ENCODE data around the gene DRAP1. TPM values are rescaled to one million over a fixed set of nuclear protein-coding genes. Genes with fewer than 3 reads are reported as not detected.
A peak's percentile ranks its signal among the peaks of the same experiment; 100 is the strongest.

Gene DRAP1
- total RNA-seq, 1 experiment from 2014 or later = 114 TPM

DNA sequence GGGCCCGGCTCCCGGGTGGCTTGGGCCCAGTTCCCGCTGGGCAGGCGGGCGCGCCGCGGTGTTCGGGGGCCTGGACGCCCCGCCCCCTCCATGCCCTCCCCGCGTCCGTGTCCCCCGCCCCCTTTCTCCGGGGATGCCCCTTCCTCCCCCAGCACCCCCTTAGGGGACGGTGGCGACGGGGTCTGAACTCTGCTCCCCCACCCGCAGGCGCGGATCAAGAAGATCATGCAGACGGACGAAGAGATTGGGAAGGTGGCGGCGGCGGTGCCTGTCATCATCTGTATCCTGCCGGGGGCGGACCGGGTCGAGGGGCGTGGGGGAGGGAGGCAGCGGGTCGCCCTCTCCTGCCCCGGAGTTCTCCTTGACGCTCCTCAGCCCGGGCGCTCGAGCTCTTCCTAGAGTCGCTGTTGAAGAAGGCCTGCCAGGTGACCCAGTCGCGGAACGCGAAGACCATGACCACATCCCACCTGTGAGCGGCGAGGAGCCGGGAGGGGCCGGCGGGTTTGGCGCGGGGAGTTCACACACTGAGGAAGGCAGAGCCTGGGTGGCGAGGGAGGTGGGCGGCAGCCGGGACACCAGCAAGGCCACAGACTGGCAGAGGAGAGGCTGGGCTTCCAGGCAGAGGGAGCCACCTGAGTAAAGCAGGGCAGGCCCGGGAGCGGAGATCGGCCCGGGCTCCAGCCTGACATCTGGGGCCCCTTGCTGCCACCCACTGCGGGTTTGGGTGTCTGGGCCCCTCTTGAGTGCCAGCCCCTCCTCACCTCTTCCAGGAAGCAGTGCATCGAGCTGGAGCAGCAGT, 546 bp downstream of the DRAP1 start:
- CTCF ChIA-PET = interaction anchor here (1.0 to 1.5 kb wide), 2 partner anchors 12 to 35 kb away, joined by 3 to 4 read pairs; no protein-coding TSS in a partner anchor
- peaks cover 3% of the 10 kb centered on the region; the same call in 1 of the 2 replicates for H3K27me3 Mint-ChIP-seq (ENCODE audit: low read depth)
- DNase-seq (ENCODE audit: low spot score) (peak; percentile 48), ATAC-seq (peak; percentile 5)
- H3K9me3 Mint-ChIP-seq = no peaks in the 10 kb centered on the region
- H3K36me3 Mint-ChIP-seq = peaks cover 12% of the 10 kb centered on the region
- peaks cover 16% of the 10 kb centered on the region for H3K4me1 Mint-ChIP-seq
- POLR2A ChIA-PET = no interaction called here
- no peak overlapping the region; the same call in 1 of the 2 replicates for H3K27ac Mint-ChIP-seq
- TF ChIP-seq, protein P1, sequence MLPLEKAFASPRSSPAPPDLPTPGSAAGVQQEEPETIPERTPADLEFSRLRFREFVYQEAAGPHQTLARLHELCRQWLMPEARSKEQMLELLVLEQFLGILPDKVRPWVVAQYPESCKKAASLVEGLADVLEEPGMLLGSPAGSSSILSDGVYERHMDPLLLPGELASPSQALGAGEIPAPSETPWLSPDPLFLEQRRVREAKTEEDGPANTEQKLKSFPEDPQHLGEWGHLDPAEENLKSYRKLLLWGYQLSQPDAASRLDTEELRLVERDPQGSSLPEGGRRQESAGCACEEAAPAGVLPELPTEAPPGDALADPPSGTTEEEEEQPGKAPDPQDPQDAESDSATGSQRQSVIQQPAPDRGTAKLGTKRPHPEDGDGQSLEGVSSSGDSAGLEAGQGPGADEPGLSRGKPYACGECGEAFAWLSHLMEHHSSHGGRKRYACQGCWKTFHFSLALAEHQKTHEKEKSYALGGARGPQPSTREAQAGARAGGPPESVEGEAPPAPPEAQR (CRISPR knock-in tag; IDR thresholded peaks at IDR 0.05) = no peak
- TF ChIP-seq, protein P2, sequence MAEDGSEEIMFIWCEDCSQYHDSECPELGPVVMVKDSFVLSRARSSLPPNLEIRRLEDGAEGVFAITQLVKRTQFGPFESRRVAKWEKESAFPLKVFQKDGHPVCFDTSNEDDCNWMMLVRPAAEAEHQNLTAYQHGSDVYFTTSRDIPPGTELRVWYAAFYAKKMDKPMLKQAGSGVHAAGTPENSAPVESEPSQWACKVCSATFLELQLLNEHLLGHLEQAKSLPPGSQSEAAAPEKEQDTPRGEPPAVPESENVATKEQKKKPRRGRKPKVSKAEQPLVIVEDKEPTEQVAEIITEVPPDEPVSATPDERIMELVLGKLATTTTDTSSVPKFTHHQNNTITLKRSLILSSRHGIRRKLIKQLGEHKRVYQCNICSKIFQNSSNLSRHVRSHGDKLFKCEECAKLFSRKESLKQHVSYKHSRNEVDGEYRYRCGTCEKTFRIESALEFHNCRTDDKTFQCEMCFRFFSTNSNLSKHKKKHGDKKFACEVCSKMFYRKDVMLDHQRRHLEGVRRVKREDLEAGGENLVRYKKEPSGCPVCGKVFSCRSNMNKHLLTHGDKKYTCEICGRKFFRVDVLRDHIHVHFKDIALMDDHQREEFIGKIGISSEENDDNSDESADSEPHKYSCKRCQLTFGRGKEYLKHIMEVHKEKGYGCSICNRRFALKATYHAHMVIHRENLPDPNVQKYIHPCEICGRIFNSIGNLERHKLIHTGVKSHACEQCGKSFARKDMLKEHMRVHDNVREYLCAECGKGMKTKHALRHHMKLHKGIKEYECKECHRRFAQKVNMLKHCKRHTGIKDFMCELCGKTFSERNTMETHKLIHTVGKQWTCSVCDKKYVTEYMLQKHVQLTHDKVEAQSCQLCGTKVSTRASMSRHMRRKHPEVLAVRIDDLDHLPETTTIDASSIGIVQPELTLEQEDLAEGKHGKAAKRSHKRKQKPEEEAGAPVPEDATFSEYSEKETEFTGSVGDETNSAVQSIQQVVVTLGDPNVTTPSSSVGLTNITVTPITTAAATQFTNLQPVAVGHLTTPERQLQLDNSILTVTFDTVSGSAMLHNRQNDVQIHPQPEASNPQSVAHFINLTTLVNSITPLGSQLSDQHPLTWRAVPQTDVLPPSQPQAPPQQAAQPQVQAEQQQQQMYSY (CRISPR knock-in tag; IDR thresholded peaks at IDR 0.05) = no peak
- TF ChIP-seq FOXK1 (CRISPR knock-in tag; IDR thresholded peaks at IDR 0.05) (0 out of 2 replicates have a peak, but pooled peaks have one; percentile 9), EMX1 (CRISPR knock-in tag; IDR thresholded peaks at IDR 0.05) (no peak), RORB (CRISPR knock-in tag; IDR thresholded peaks at IDR 0.05) (no peak), GTF2I (CRISPR knock-in tag; conservative IDR thresholded peaks at IDR 0.05) (no peak), SOX15 (CRISPR knock-in tag; IDR thresholded peaks at IDR 0.05) (no peak), IRF2 (CRISPR knock-in tag; IDR thresholded peaks at IDR 0.05; ENCODE audit: borderline replicate concordance, low read depth) (no peak), MXD4 (CRISPR knock-in tag; IDR thresholded peaks at IDR 0.05; ENCODE audit: borderline replicate concordance) (no peak), ATF1 (CRISPR knock-in tag; IDR thresholded peaks at IDR 0.05) (no peak), FOXP1 (CRISPR knock-in tag; IDR thresholded peaks at IDR 0.05; ENCODE audit: borderline replicate concordance) (peak; percentile 16; the same call in 1 of the 2 replicates), KAT7 (CRISPR knock-in tag; IDR thresholded peaks at IDR 0.05; ENCODE audit: borderline replicate concordance) (no peak; the same call in 1 of the 2 replicates), SMAD4 (CRISPR knock-in tag; IDR thresholded peaks at IDR 0.05) (no peak), TP53 (CRISPR knock-in tag; IDR thresholded peaks at IDR 0.05) (no peak), ZNF219 (CRISPR knock-in tag; IDR thresholded peaks at IDR 0.05; ENCODE audit: borderline replicate concordance) (no peak), FOXJ3 (CRISPR knock-in tag; IDR thresholded peaks at IDR 0.05; ENCODE audit: borderline replicate concordance) (no peak)
- TF ChIP-seq, protein P3, sequence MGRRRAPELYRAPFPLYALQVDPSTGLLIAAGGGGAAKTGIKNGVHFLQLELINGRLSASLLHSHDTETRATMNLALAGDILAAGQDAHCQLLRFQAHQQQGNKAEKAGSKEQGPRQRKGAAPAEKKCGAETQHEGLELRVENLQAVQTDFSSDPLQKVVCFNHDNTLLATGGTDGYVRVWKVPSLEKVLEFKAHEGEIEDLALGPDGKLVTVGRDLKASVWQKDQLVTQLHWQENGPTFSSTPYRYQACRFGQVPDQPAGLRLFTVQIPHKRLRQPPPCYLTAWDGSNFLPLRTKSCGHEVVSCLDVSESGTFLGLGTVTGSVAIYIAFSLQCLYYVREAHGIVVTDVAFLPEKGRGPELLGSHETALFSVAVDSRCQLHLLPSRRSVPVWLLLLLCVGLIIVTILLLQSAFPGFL (CRISPR knock-in tag; IDR thresholded peaks at IDR 0.05; ENCODE audit: borderline replicate concordance) = no peak
- TF ChIP-seq, protein P4, sequence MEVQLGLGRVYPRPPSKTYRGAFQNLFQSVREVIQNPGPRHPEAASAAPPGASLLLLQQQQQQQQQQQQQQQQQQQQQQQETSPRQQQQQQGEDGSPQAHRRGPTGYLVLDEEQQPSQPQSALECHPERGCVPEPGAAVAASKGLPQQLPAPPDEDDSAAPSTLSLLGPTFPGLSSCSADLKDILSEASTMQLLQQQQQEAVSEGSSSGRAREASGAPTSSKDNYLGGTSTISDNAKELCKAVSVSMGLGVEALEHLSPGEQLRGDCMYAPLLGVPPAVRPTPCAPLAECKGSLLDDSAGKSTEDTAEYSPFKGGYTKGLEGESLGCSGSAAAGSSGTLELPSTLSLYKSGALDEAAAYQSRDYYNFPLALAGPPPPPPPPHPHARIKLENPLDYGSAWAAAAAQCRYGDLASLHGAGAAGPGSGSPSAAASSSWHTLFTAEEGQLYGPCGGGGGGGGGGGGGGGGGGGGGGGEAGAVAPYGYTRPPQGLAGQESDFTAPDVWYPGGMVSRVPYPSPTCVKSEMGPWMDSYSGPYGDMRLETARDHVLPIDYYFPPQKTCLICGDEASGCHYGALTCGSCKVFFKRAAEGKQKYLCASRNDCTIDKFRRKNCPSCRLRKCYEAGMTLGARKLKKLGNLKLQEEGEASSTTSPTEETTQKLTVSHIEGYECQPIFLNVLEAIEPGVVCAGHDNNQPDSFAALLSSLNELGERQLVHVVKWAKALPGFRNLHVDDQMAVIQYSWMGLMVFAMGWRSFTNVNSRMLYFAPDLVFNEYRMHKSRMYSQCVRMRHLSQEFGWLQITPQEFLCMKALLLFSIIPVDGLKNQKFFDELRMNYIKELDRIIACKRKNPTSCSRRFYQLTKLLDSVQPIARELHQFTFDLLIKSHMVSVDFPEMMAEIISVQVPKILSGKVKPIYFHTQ (CRISPR knock-in tag; IDR thresholded peaks at IDR 0.05) = no peak
- TF ChIP-seq, protein P5, sequence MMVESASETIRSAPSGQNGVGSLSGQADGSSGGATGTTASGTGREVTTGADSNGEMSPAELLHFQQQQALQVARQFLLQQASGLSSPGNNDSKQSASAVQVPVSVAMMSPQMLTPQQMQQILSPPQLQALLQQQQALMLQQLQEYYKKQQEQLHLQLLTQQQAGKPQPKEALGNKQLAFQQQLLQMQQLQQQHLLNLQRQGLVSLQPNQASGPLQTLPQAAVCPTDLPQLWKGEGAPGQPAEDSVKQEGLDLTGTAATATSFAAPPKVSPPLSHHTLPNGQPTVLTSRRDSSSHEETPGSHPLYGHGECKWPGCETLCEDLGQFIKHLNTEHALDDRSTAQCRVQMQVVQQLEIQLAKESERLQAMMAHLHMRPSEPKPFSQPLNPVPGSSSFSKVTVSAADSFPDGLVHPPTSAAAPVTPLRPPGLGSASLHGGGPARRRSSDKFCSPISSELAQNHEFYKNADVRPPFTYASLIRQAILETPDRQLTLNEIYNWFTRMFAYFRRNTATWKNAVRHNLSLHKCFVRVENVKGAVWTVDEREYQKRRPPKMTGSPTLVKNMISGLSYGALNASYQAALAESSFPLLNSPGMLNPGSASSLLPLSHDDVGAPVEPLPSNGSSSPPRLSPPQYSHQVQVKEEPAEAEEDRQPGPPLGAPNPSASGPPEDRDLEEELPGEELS (CRISPR knock-in tag; IDR thresholded peaks at IDR 0.05) = peak; percentile 15; the same call in 1 of the 2 replicates
- TF ChIP-seq, protein P6, sequence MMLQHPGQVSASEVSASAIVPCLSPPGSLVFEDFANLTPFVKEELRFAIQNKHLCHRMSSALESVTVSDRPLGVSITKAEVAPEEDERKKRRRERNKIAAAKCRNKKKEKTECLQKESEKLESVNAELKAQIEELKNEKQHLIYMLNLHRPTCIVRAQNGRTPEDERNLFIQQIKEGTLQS (CRISPR knock-in tag; conservative IDR thresholded peaks at IDR 0.05) = no peak
- TF ChIP-seq, protein P7, sequence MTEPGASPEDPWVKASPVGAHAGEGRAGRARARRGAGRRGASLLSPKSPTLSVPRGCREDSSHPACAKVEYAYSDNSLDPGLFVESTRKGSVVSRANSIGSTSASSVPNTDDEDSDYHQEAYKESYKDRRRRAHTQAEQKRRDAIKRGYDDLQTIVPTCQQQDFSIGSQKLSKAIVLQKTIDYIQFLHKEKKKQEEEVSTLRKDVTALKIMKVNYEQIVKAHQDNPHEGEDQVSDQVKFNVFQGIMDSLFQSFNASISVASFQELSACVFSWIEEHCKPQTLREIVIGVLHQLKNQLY (CRISPR knock-in tag; IDR thresholded peaks at IDR 0.05) = no peak
- peak overlapping the region; percentile 82 for H3K4me3 Mint-ChIP-seq
